Esophagus muscularis mucosa (tissue), 2 donors: ENCODE data around the gene VMP1.

Source experiments
- POLR2A ChIP-seq: fragments of 450-650 bp; IDR thresholded peaks from one replicate; pipeline ENCODE4 v1.6.1; 2017; ENCODE audit warnings: antibody characterized with exemption, moderate library complexity, mild to moderate bottlenecking, low read depth
- POLR2AphosphoS5 ChIP-seq, 2 donors: sonication (generic); formaldehyde crosslinking; IDR thresholded peaks; one replicate each; pipeline ENCODE4 v1.6.1; 2017; ENCODE audit warnings: antibody characterized with exemption in 2 of 2

GRCh38 chr17:59699218-59699617 lies 8.2 kb upstream of the VMP1 start:
- TF ChIP-seq POLR2AphosphoS5 (IDR thresholded peaks at IDR 0.05) = no peak
- no peak for TF ChIP-seq POLR2A
